ENCODE measurements around the gene DDC.
"Not testable (repeated sequence)": the region's sequence is repeated elsewhere in the genome, so short reads cannot be mapped to it uniquely, and the experiment has no call there.

Gene DDC

DNA sequence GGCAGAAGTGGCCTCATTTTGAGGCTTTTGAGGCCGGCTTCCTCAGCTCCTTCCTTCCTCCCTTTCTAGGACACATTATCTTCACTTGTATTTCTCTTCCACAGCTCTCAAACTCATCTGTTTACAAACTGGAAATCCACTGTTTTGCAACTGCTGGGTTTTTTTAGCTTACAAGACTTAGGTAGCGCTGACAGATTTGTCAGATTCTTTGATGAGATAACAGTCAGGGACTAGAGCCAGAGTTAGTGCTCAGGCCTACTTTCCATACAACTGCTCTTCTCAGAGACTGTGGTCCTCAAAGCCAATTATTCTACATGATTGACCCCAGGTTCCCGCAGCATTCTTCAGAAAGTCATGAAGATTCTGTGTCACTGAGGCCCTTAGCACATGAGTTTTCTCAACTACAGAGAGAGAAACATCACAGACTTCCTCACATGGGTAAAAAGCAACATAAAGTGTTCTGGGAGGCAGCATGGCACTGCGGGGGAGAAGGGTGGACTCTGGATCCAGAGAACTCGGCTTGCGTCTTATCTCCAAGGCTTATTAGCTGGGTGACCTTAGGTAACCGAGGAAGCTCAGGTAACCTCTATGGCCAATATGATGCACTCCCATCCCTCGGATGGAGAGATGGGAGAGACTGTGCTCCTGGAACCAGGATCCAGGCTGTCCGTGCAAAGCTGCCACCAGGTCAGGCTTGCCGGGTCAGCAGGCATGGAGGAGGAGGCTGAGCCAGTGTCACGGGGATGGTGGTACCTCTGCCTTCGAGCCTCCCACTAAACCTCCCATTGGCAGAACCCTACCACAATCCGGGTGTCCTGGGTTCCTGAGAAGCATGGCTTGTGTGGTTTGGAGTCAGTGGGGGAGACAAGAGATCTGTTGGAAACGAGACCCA lies 10.5 kb downstream of the DDC start:
- DNase-seq = no peak

DNA sequence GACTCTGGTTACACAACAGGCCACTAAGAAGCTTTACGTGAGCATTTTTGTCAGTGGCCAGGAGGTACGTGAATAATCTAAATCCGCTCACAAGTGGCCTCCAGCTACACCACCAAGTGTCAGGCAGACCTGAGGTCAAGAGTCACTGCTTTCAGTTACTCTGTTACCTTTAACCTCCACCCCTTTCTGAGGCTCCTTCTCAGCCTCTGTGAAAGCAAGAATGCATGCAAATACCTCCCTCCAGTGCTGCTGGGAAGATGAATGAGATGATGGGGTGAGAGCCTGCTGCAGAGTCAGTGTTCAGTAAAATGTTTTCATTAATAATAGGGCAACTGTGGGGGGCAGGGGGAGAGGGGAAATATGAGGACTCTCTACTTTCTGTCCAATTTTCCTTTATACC lies 11.2 kb downstream of the DDC start:
- no peak for DNase-seq

GRCh38 chr7:50552921-50553320 lies 12.3 kb downstream of the DDC start:
- DNase-seq = no peak

DNA sequence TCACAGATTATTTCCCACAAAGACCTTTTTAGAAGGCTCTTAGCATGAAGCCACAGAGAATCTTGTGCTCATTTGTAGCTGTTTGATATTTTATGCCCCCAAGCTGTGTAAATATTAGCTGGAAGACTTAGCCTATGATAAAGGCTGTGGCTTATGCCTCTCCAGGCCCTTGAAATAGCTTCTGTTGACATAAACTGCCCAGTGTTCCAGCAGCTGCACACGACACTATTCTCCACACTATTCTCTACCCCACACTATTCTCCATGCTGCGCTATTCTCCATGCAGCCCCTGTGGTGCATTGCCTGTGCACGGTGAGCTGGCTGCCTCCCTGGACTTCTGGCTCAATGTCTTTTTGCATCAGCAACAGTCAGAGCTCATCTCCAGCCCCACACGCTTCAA lies 13.1 kb downstream of the DDC start:
- DNase-seq = no peak

DNA sequence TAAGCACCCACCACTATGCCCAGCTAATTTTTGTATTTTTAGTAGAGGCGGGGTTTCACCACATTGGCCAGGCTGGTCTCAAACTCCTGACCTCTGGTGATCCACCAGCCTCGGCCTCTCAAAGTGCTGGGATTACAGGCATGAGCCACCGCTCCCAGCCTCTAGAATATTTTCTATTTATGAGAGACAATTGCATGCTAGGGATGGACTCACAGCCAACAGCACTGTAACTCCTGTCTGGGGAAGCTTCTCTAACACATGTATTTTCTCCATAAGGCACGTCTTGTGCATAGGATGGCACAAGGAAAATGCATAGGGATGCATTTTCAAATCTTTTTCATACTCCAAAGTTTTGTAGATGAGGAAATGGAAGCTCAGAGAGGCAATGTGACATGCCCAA lies 19.6 kb downstream of the DDC start:
- DNase-seq = not testable (repeated sequence)

DNA sequence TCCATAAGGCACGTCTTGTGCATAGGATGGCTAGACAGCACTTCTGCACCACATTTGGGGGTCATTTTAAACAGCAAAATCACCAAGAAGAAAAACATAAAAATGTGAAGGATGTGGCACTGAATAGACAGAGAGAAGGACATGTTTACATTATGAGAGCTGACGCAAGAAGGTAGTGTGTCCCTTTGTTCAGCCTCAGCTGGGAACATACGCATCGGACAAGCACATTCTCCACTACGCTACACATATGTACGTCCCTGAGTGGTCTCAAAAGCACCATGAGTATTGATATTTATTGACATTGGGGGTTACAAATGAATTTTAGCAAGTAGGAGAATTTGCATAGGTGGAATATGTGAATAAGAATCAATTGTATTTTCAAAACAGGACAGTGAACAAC lies 20.2 kb downstream of the DDC start:
- no peak for DNase-seq

GRCh38 chr7:50543776-50544442 lies 21.3 kb downstream of the DDC start:
- DNase-seq = no peak

DNA sequence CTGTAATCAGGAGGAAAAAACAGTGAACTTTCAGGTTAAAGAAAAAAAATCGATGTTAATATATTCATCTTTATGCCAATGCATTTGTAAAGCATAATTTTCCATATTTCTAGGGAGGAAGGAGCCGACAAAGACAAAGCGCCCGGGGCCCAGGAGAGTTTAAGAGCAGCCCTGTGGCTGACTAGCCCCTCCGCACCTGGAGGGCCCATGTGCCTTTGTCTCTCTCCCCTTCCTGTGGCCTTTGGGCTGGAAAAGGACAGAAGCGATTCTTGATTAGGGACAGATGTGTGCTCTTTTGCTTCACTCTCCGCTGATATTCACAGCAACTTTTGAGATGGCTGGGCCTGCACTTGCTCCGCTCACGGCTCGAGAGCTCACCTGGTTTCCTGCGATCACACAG lies 23.1 kb downstream of the DDC start:
- no peak for DNase-seq

- no peak for DNase-seq
Measured at GRCh38 chr7:50540785-50541579, 24.2 kb downstream of the DDC start.

DNA sequence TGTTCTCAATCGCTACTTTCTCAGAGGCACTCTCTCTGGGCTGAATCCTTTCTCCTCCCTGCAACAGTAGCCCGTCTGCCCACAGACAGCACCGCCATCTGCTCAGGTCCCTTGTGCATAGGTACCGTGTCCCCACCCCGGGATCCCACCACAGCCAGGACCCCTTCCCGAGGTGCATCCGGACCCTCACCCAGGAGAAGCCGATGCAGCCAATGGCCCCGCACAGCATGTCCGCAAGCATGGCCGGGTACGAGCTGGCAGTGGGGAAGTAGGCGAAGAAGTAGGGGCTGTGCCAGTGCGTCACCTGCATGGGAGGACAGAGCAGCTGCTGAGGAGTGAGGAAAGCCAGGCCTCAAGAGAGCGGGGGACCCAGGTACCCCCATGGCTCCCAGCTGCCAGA lies 25.5 kb downstream of the DDC start:
- DNase-seq = no peak

DNA sequence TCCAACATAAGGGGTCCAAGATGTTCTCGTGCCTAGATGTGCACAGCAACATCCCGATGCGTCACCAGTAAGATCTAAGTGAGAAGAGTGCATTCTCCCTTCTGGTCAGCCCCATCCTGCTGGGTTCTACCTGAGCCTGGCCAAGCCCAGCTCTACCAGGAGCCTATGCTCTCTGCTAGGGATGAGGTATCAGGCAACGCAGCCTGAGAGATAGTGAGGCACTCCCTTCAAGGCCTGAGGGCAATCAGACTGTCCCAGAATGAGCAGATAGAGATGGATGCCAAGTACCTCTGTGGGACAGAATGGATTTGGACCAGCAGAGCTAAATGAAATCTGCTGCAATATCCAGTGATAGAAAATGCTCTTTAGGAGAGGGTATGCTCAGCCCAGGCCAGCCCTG lies 26.7 kb downstream of the DDC start:
- no peak for DNase-seq

GRCh38 chr7:50537417-50537816 lies 27.8 kb downstream of the DDC start:
- DNase-seq = no peak

GRCh38 chr7:50535291-50535711 lies 29.9 kb downstream of the DDC start:
- not testable (repeated sequence) for DNase-seq

GRCh38 chr7:50534690-50535290 lies 30.4 kb downstream of the DDC start:
- DNase-seq = no peak

- DNase-seq = no peak
Measured at GRCh38 chr7:50533866-50534265, 31.3 kb downstream of the DDC start.

DNA sequence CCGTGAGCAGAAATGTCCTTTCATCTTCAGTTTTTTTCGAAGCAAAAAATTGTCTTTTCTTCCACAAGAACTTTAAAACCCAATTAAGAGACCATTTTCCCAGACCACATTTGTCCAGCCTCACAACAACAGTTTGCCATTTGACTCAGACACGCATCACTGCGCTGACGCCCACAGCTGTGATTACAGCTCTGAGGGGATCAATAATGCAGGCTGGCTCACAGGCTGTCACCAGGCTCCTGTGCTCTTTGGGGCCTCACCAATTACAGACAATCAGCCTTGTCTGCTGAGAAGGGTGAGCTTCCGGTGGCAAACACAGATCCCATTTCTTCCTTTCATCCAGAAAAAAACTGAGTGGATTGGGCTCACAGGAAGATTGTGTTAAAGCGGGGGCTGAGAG lies 33.3 kb downstream of the DDC start:
- no peak for DNase-seq

GRCh38 chr7:50531401-50531911 lies 33.7 kb downstream of the DDC start:
- no peak for DNase-seq

DNA sequence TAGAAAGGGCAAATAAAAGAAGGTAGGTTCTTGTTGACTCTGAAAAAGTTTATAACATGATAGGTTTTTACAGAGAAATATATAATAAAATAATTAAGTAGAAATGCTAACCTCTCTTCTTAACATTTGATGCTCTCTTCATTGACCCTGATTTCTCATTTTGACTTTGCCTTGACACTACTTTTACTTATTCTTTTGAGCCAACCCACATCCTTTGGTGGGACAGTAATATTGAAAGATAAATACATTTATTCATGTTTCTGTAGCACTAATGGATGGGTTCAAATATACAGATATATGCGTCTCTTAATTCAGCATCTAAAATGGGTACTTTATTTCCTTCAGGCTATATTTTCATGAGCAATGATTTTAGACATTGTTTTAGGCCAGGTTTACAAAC lies 34.4 kb downstream of the DDC start:
- no peak for DNase-seq

- DNase-seq = no peak
Measured at GRCh38 chr7:50529093-50529862, 35.9 kb downstream of the DDC start.

GRCh38 chr7:50528266-50529092 lies 36.7 kb downstream of the DDC start:
- DNase-seq = no peak

GRCh38 chr7:50519350-50519749 lies 45.9 kb downstream of the DDC start:
- DNase-seq = not testable (repeated sequence)
